Upper lobe of left lung (tissue), 4 donors: ENCODE data around the gene TSPAN5.
"Not testable (repeated sequence)": the region's sequence is repeated elsewhere in the genome, so short reads cannot be mapped to it uniquely, and the experiment has no call there.

ENCODE experiments used
- CTCF ChIP-seq, 6 experiments: fragments of 450-650 bp in 4 of 6; fragments of 200-600 bp in 2 of 6; sonication (generic) in 2 of 6; IDR thresholded peaks; one replicate each; pipeline ENCODE4 v1.5.1; 2016 to 2019; ENCODE audit warnings: antibody characterized with exemption in 6 of 6
- EP300 ChIP-seq, 4 donors: sonication (generic); formaldehyde crosslinking; IDR thresholded peaks; one replicate each; pipeline ENCODE4 v1.5.1; 2017; ENCODE audit warnings: antibody characterized with exemption in 4 of 4, control low read depth in 2 of 4
- POLR2A ChIP-seq, 4 donors: fragments of 450-650 bp; IDR thresholded peaks; one replicate each; pipeline ENCODE4 v1.5.1; 2016 to 2017; ENCODE audit warnings: antibody characterized with exemption in 4 of 4, mild to moderate bottlenecking in 2 of 4
- POLR2AphosphoS5 ChIP-seq, 2 donors: sonication (generic); formaldehyde crosslinking; IDR thresholded peaks; one replicate each; pipeline ENCODE4 v1.5.1; 2017; ENCODE audit warnings: antibody characterized with exemption in 2 of 2

- not testable (repeated sequence) for TF ChIP-seq CTCF, POLR2A, POLR2AphosphoS5, EP300 (IDR thresholded peaks at IDR 0.05)
Measured at GRCh38 chr4:98479590-98479989, 178.8 kb downstream of the TSPAN5 start.
